GM20000 (cell line): ENCODE results near the gene ELOVL4.

Experiments
- DNase-seq: peaks from one replicate; pipeline ENCODE4 v3.0.0; 2012; ENCODE audit warnings: low spot score
- CTCF ChIP-seq: IDR thresholded peaks from 2 replicates; pipeline ENCODE4 v1.5.1; 2012; ENCODE audit warnings: mild to moderate bottlenecking, control low read depth; ENCODE audit errors: extremely low read depth, missing control alignments

Gene ELOVL4

GRCh38 chr6:79981652-79982051, 34.3 kb upstream of the ELOVL4 start:
- DNase-seq: no peak
- no peak for TF ChIP-seq CTCF

GRCh38 chr6:79971193-79971592, 23.8 kb upstream of the ELOVL4 start:
- no peak for TF ChIP-seq CTCF
- no peak for DNase-seq

- no peak for TF ChIP-seq CTCF
- DNase-seq: no peak
These were observed 22.4 kb upstream of the ELOVL4 start for GRCh38 chr6:79969784-79970183.

GRCh38 chr6:79967178-79967577, 19.8 kb upstream of the ELOVL4 start:
- TF ChIP-seq CTCF: no peak
- no peak for DNase-seq

- no peak for TF ChIP-seq CTCF
- no peak for DNase-seq
These were observed 17.3 kb upstream of the ELOVL4 start for GRCh38 chr6:79964607-79965081.

- DNase-seq: no peak
- TF ChIP-seq CTCF: no peak
These were observed 7.5 kb upstream of the ELOVL4 start for GRCh38 chr6:79954849-79955248.

- peak; percentile 66 for DNase-seq
- TF ChIP-seq CTCF: peak; percentile 40
These were observed 1.9 kb upstream of the ELOVL4 start for GRCh38 chr6:79949233-79949632.
